ENCODE data around the gene GPM6B. TPM values are rescaled to one million over a fixed set of nuclear protein-coding genes. Genes with fewer than 3 reads are reported as not detected.

GPM6B gene
- total and polyA plus RNA-seq, 10 donors = 2.0 to 67.1 (median 23.7) TPM

GRCh38 chrX:13798184-13798583, 18.7 kb downstream of the GPM6B start:
- Histone ChIP-seq H3K36me3 (no peaks in the 10 kb centered on the region), H3K27me3 (replicated peaks in 1 of 7) (peaks cover 0 to 22% (median 0%) of the 10 kb centered on the region in 7 donors), H3K27ac (no peak overlapping the region), H3K9me3 (peaks cover 0 to 6% (median 0%) of the 10 kb centered on the region in 8 donors), H3K4me3 (no peak overlapping the region), H3K4me1 (no peaks in the 10 kb centered on the region)
- TF ChIP-seq POLR2AphosphoS5 (IDR thresholded peaks at IDR 0.05) = no peak
- TF ChIP-seq CTCF (IDR thresholded peaks at IDR 0.05 in 8 of 11, conservative IDR thresholded peaks at IDR 0.05 in 3 of 11) = no peak
- no peak for TF ChIP-seq POLR2A (IDR thresholded peaks at IDR 0.05)
- intact Hi-C loops (cut with DNase I; ENCODE audit: low total_unique reads) = no loop called here
- DNase-seq = no peak
- 87 to 100% (median 95%) methylated on average over 4 of the region's 4 CpGs for WGBS, 5 donors

GRCh38 chrX:13797512-13797911, 19.4 kb downstream of the GPM6B start:
- TF ChIP-seq POLR2AphosphoS5 (IDR thresholded peaks at IDR 0.05) (no peak), CTCF (IDR thresholded peaks at IDR 0.05 in 8 of 11, conservative IDR thresholded peaks at IDR 0.05 in 3 of 11) (no peak), POLR2A (IDR thresholded peaks at IDR 0.05) (no peak)
- H3K36me3 ChIP-seq = no peaks in the 10 kb centered on the region
- no peaks in the 10 kb centered on the region for H3K4me1 ChIP-seq
- peaks cover 0 to 21% (median 0%) of the 10 kb centered on the region in 7 donors for H3K27me3 ChIP-seq (replicated peaks in 1 of 7)
- no peak for DNase-seq
- H3K9me3 ChIP-seq = peaks cover 0 to 6% (median 0%) of the 10 kb centered on the region in 8 donors
- WGBS, 5 donors = 76 to 92% (median 88%) methylated on average over 4 of the region's 4 CpGs
- H3K27ac ChIP-seq = no peak overlapping the region
- intact Hi-C loops (cut with DNase I; ENCODE audit: low total_unique reads) = no loop called here
- no peak overlapping the region for H3K4me3 ChIP-seq

- WGBS, 5 donors = 86 to 95% (median 88%) methylated on average over 10 of the region's 10 CpGs
- Histone ChIP-seq H3K27ac (no peak overlapping the region), H3K36me3 (no peaks in the 10 kb centered on the region), H3K9me3 (no peaks in the 10 kb centered on the region), H3K4me3 (no peak overlapping the region), H3K4me1 (no peaks in the 10 kb centered on the region), H3K27me3 (replicated peaks in 1 of 7) (peaks cover 0 to 14% (median 0%) of the 10 kb centered on the region in 7 donors)
- no peak for DNase-seq
- intact Hi-C loops (cut with DNase I; ENCODE audit: low total_unique reads) = no loop called here
- no peak for TF ChIP-seq POLR2AphosphoS5 (IDR thresholded peaks at IDR 0.05)
- no peak for TF ChIP-seq POLR2A (IDR thresholded peaks at IDR 0.05)
- TF ChIP-seq CTCF (IDR thresholded peaks at IDR 0.05 in 8 of 11, conservative IDR thresholded peaks at IDR 0.05 in 3 of 11) = no peak
Measured at GRCh38 chrX:13794417-13794816, 22.5 kb downstream of the GPM6B start.

- peaks cover 0 to 18% (median 0%) of the 10 kb centered on the region in 7 donors for H3K27me3 ChIP-seq (replicated peaks in 1 of 7)
- intact Hi-C loops (cut with DNase I; ENCODE audit: low total_unique reads) = no loop called here
- DNase-seq = no peak
- TF ChIP-seq POLR2AphosphoS5 (IDR thresholded peaks at IDR 0.05) (no peak), CTCF (IDR thresholded peaks at IDR 0.05 in 8 of 11, conservative IDR thresholded peaks at IDR 0.05 in 3 of 11) (no peak), POLR2A (IDR thresholded peaks at IDR 0.05) (no peak)
- no peaks in the 10 kb centered on the region for H3K9me3 ChIP-seq
- H3K4me1 ChIP-seq = no peaks in the 10 kb centered on the region
- H3K4me3 ChIP-seq = no peak overlapping the region
- WGBS, 5 donors = 66 to 88% (median 83%) methylated on average over 2 of the region's 2 CpGs
- H3K27ac ChIP-seq = no peak overlapping the region
- no peaks in the 10 kb centered on the region for H3K36me3 ChIP-seq
Measured at GRCh38 chrX:13793897-13794296, 23.0 kb downstream of the GPM6B start.
